GM21576 (cell line): ENCODE results near the gene CST6.

ENCODE experiments used
- ATAC-seq: cut with Tn5 transposase; IDR thresholded peaks from one replicate; pipeline ENCODE4 v1.9.1; 2021; ENCODE audit warnings: mild to moderate bottlenecking, moderate library complexity; ENCODE audit not compliant: unreplicated experiment

Gene CST6

GRCh38 chr11:66011785-66012303 is at the start of gene CST6:
CST6 (plus strand) TSS chr11:66012008; CDS start chr11:66012045, 37 bp downstream.
- no peak for ATAC-seq

- ATAC-seq: no peak
These were observed 49.7 kb upstream of the CST6 start for GRCh38 chr11:65962141-65962564.

GRCh38 chr11:65964906-65965305 is 46.9 kb upstream of the CST6 start:
- no peak for ATAC-seq

GRCh38 chr11:65965986-65966762 is 45.6 kb upstream of the CST6 start:
- ATAC-seq: no peak

GRCh38 chr11:65967329-65967934 is 44.4 kb upstream of the CST6 start:
- no peak for ATAC-seq

GRCh38 chr11:65968600-65969482 is 43.0 kb upstream of the CST6 start:
- ATAC-seq: no peak

- ATAC-seq: no peak
These were observed 39.7 kb upstream of the CST6 start for GRCh38 chr11:65972116-65972515.

- ATAC-seq: no peak
These were observed 38.2 kb upstream of the CST6 start for GRCh38 chr11:65973439-65974110.

- ATAC-seq: no peak
These were observed 36.0 kb upstream of the CST6 start for GRCh38 chr11:65975771-65976170.

GRCh38 chr11:65976216-65977176 is 35.3 kb upstream of the CST6 start:
- no peak for ATAC-seq

- ATAC-seq: no peak
These were observed 34.0 kb upstream of the CST6 start for GRCh38 chr11:65977621-65978390.

GRCh38 chr11:65978391-65979238 is 33.2 kb upstream of the CST6 start:
- ATAC-seq: no peak

GRCh38 chr11:65979261-65979759 is 32.5 kb upstream of the CST6 start:
- no peak for ATAC-seq

GRCh38 chr11:65981101-65981740 is 30.6 kb upstream of the CST6 start:
- ATAC-seq: no peak

- no peak for ATAC-seq
These were observed 29.6 kb upstream of the CST6 start for GRCh38 chr11:65981972-65982823.

GRCh38 chr11:65982824-65983588 is 28.8 kb upstream of the CST6 start:
- no peak for ATAC-seq
